K562 (cell line): Measurements from ENCODE around the gene SMIM8. TPM values are rescaled to one million over a fixed set of nuclear protein-coding genes. Genes with fewer than 3 reads are reported as not detected.

Source experiments
- ATAC-seq: fragments of 200-7000 bp; cut with Tn5 transposase; 3 replicates; pipeline ENCODE4 v1.9.1; 2020; ENCODE audit warnings: moderate library complexity
- BruUV-seq: library from RNA; stranded (reverse); fragments of 400-500 nt; replicated peaks from 2 replicates; lab custom pipeline; 2021; lab: Mats Ljungman, UMichigan
- CTCF ChIA-PET: fragments of 300-600 bp; formaldehyde crosslinking; extraction: SDS; loops from one replicate; lab custom pipeline; 2021; ENCODE audit warnings: low intra/inter-chr PET ratio; lab: Yijun Ruan, JAX
- POLR2A ChIA-PET: fragments of 300-600, 350-650 bp; sonication (Branson Sonifier 250); formaldehyde crosslinking; extraction: SDS; loops from one replicate; lab custom pipeline; 2021; ENCODE audit warnings: antibody characterized with exemption, inconsistent platforms; lab: Yijun Ruan, JAX
- DNase-seq, 4 experiments: peaks; one replicate each; pipeline versions ENCODE4 v3.0.0 to v3.0.0-alpha.2; 2011 to 2018; ENCODE audit warnings: low spot score in 3 of 4, mixed read lengths in 3 of 4; ENCODE audit errors: extremely low read depth in 1 of 4
- FAIRE-seq: peaks from 2 replicates; lab custom pipeline; 2011; peaks lifted over from hg19 to GRCh38; lab: Jason Lieb, UNC
- H2AFZ ChIP-seq: 2 replicates; pipeline ENCODE4 v1.6.0; 2011; ENCODE audit warnings: low read depth, low read length, control low read depth, inconsistent platforms
- H3K27ac ChIP-seq: fragments of 200-600 bp; 3 replicates; pipeline ENCODE4 v1.8.0; 2011; ENCODE audit warnings: low read depth, mild to moderate bottlenecking, control low read depth, inconsistent platforms, low read length, moderate library complexity, mixed read lengths; ENCODE audit errors: extremely low read depth
- H3K27me3 ChIP-seq, 2 experiments: fragments of 300-600 bp in 1 of 2; 2 replicates in 1 of 2; 3 replicates in 1 of 2; pipeline versions ENCODE4 v1.6.0 to v1.8.0; 2011; ENCODE audit warnings: inconsistent platforms in 2 of 2, low read length in 2 of 2, mild to moderate bottlenecking in 1 of 2, mixed read lengths in 1 of 2, moderate library complexity in 1 of 2; ENCODE audit not compliant: control insufficient read depth in 2 of 2, insufficient read depth in 2 of 2
- H3K36me3 ChIP-seq: fragments of 300-600 bp; 3 replicates; pipeline ENCODE4 v1.8.0; 2011; ENCODE audit warnings: mild to moderate bottlenecking, low read length, inconsistent platforms; ENCODE audit not compliant: control insufficient read depth, insufficient read depth
- H3K4me1 ChIP-seq, 2 experiments: fragments of 200-600 bp in 1 of 2; replicated peaks in 1 of 2; 2 replicates in 1 of 2; 3 replicates in 1 of 2; pipeline versions ENCODE4 v1.5.1 to v1.8.0; 2011; ENCODE audit warnings: inconsistent platforms in 2 of 2, low read length in 2 of 2, mild to moderate bottlenecking in 1 of 2, mixed read lengths in 1 of 2, moderate library complexity in 1 of 2; ENCODE audit not compliant: control insufficient read depth in 2 of 2, insufficient read depth in 2 of 2
- H3K4me2 ChIP-seq: 2 replicates; pipeline ENCODE4 v1.6.1; 2011; ENCODE audit warnings: low read length, control low read depth, inconsistent platforms, mixed read lengths; ENCODE audit not compliant: insufficient read depth
- H3K4me3 ChIP-seq: fragments of 200-600 bp; sonication (generic), shearing (Covaris generic); 2 replicates; pipeline ENCODE4 v1.5.1; 2016; ENCODE audit warnings: control low read depth, inconsistent platforms
- H3K79me2 ChIP-seq: fragments of 200-600 bp; 3 replicates; pipeline ENCODE4 v1.8.0; 2011; ENCODE audit warnings: low read length, inconsistent platforms; ENCODE audit not compliant: control insufficient read depth, insufficient read depth
- H3K9ac ChIP-seq, 2 experiments: 2 replicates each; pipeline versions ENCODE4 v1.6.0 to v1.6.1; 2011; ENCODE audit warnings: low read depth in 2 of 2, low read length in 2 of 2, control low read depth in 1 of 2, inconsistent platforms in 1 of 2, mild to moderate bottlenecking in 1 of 2, mixed read lengths in 1 of 2; ENCODE audit not compliant: insufficient read depth in 1 of 2
- H3K9me1 ChIP-seq: one replicate; pipeline ENCODE4 v1.6.0; 2011; ENCODE audit warnings: inconsistent platforms, mild to moderate bottlenecking, low read length, moderate library complexity; ENCODE audit not compliant: control insufficient read depth, insufficient read depth
- H3K9me3 ChIP-seq: replicated peaks from 2 replicates; pipeline ENCODE4 v1.5.1; 2011; ENCODE audit warnings: low read depth, low read length, inconsistent platforms; ENCODE audit not compliant: control insufficient read depth, insufficient read depth
- H4K20me1 ChIP-seq: replicated peaks from 2 replicates; pipeline ENCODE4 v1.6.1; 2011; ENCODE audit warnings: low read length, inconsistent platforms, mixed read lengths; ENCODE audit not compliant: control insufficient read depth, insufficient read depth
- CXXC5 ChIP-seq: fragments of 250-450 bp; sonication (Bioruptor Pico); IDR thresholded peaks from 2 replicates; pipeline ENCODE4 v1.8.0; 2022; ENCODE audit warnings: inconsistent platforms, mild to moderate bottlenecking, moderate library complexity
- FOXO4 ChIP-seq: fragments of 450-650 bp; formaldehyde crosslinking; IDR thresholded peaks from 2 replicates; pipeline ENCODE4 v1.4.0; 2020; ENCODE audit warnings: mild to moderate bottlenecking, moderate library complexity
- HDAC1 ChIP-seq, 2 experiments: fragments of 450-650 bp; IDR thresholded peaks; 2 replicates each; pipeline ENCODE4 v1.6.1; 2016 to 2017; ENCODE audit warnings: inconsistent platforms in 1 of 2, mild to moderate bottlenecking in 1 of 2, moderate library complexity in 1 of 2
- HLTF ChIP-seq: fragments of 450-650 bp; IDR thresholded peaks from 2 replicates; pipeline ENCODE4 v1.6.1; 2016
- NUFIP1 ChIP-seq: fragments of 450-650 bp; IDR thresholded peaks from 2 replicates; pipeline ENCODE4 v1.6.1; 2018; ENCODE audit not compliant: partially characterized antibody
- TEAD1 ChIP-seq, 2 experiments: fragments of 450-650 bp in 1 of 2; sonication (generic) in 1 of 2; formaldehyde crosslinking; IDR thresholded peaks; 2 replicates each; pipeline versions ENCODE4 v1.4.0 to v1.8.0; 2020 to 2022; ENCODE audit warnings: mild to moderate bottlenecking in 2 of 2, missing genetic modification reagents in 1 of 2
- ZHX1 ChIP-seq: fragments of 150-350 bp; conservative IDR thresholded peaks from 2 replicates; pipeline ENCODE4 v1.6.1; 2014; ENCODE audit warnings: low read length
- WGBS: fragments of 100-300 bp; shearing (Covaris generic); methylation state at CpG from one replicate; pipeline ENCODE4 v1.1.6; 2016; ENCODE audit warnings: low coverage, mixed read lengths; ENCODE audit not compliant: insufficient coverage; ENCODE audit errors: missing lambda C conversion rate; 5-methylcytosine and 5-hydroxymethylcytosine counted together
- in situ Hi-C: fragments of 300-500 bp; cut with MboI; formaldehyde crosslinking; loops from 4 replicates; pipeline ENCODE4 v1.15.0; 2018; ENCODE audit warnings: inconsistent platforms, mixed read lengths
- intact Hi-C: fragments of 100-400 bp; cut with micrococcal nuclease; formaldehyde crosslinking; loops from 2 replicates; pipeline ENCODE4 v1.14.2; 2022
- polyA plus RNA-seq, 8 experiments: library from polyadenylated mRNA; depleted of rRNA in 4 of 8; stranded (reverse) in 5 of 8; unstranded in 3 of 8; fragments of >200 nt; fragmentation: Nextera tagmentation in 2 of 8; fragmentation: Illumina TruSeq in 1 of 8; extraction: Ambion mirVana in 2 of 8; extraction: Trizol in 1 of 8; gene quantifications; 2 replicates each; pipeline versions ENCODE4 v1.2.1 to v1.2.3, GENCODE V29; 2011 to 2014; ENCODE audit warnings: inconsistent platforms in 1 of 8, missing spikeins in 1 of 8
- total RNA-seq, 7 experiments: library from RNA; depleted of rRNA in 6 of 7; stranded (reverse); fragments of >200 nt in 6 of 7; fragmentation: Illumina TruSeq in 2 of 7; extraction: Trizol in 2 of 7; gene quantifications; 2 replicates each; pipeline versions ENCODE4 v1.2.1 to v1.2.3, GENCODE V29; 2011 to 2021; ENCODE audit warnings: low replicate concordance in 1 of 7
- TF ChIP-seq, protein P1 (sequence below): fragments of 250-450 bp; sonication (Bioruptor Pico); IDR thresholded peaks from 2 replicates; pipeline ENCODE4 v1.4.0; 2020; ENCODE audit warnings: borderline replicate concordance
- TF ChIP-seq, protein P2 (sequence below): fragments of 250-450 bp; sonication (Bioruptor Pico); IDR thresholded peaks from 2 replicates; pipeline ENCODE4 v1.5.0; 2021; ENCODE audit warnings: mild to moderate bottlenecking, borderline replicate concordance
- TF ChIP-seq, protein P3 (sequence below): fragments of 450-650 bp; IDR thresholded peaks from one replicate; pipeline ENCODE4 v1.6.1; 2018; ENCODE audit warnings: mild to moderate bottlenecking, moderate library complexity; ENCODE audit not compliant: partially characterized antibody

Gene SMIM8
- total and polyA plus RNA-seq, 9 of the 15 experiments (the other 6 are each of a cell fraction or from before 2014, with no cell fraction given) = 8.3 to 53.7 (median 15.1) TPM

GRCh38 chr6:87291883-87292282 is 30.5 kb upstream of the SMIM8 start (continued):
- TF ChIP-seq FOXO4 (CRISPR knock-in tag) (no peak), HLTF (no peak)
- TF ChIP-seq, protein P1, sequence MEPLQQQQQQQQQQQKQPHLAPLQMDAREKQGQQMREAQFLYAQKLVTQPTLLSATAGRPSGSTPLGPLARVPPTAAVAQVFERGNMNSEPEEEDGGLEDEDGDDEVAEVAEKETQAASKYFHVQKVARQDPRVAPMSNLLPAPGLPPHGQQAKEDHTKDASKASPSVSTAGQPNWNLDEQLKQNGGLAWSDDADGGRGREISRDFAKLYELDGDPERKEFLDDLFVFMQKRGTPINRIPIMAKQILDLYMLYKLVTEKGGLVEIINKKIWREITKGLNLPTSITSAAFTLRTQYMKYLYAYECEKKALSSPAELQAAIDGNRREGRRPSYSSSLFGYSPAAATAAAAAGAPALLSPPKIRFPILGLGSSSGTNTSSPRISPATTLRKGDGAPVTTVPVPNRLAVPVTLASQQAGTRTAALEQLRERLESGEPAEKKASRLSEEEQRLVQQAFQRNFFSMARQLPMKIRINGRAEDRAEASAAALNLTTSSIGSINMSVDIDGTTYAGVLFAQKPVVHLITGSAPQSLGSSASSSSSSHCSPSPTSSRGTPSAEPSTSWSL = no peak

DNA sequence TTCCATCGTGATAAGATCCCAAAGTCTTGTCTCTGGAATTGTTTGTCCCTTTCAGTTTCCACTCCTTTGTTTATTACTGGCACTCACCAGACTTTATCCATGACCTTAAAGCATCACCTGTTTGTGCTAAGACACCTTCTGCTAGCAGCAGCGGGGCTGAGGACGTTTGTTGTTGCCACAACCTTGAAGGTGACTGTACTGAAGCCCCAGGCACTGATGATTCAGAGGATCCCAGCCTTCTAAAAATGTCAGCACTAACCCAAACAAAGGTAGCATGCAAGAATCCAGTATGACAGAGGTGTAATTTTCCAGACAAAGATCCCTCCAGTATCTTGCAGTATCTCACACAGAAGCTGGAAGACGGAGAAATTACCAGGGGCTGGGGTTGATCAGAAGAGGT is 28.9 kb upstream of the SMIM8 start:
- no peaks in the 10 kb centered on the region for H3K79me2 ChIP-seq
- no peak overlapping the region for H3K27ac ChIP-seq
- intact Hi-C loops = no loop called here
- H3K9me3 ChIP-seq = no peaks in the 10 kb centered on the region
- in situ Hi-C loops = no loop called here
- no peak overlapping the region for H3K4me2 ChIP-seq
- no peaks in the 10 kb centered on the region for H3K4me1 ChIP-seq
- FAIRE-seq = no peak
- no TSS peak for BruUV-seq
- peaks cover 3 to 6% of the 10 kb centered on the region in 2 experiments; a peak in 4 of 5 replicates for H3K27me3 ChIP-seq
- H4K20me1 ChIP-seq = no peaks in the 10 kb centered on the region
- no peak overlapping the region for H3K4me3 ChIP-seq
- no peak overlapping the region for H3K9ac ChIP-seq
- no peak for TF ChIP-seq TEAD1 (CRISPR knock-in tag; IDR thresholded peaks at IDR 0.05)
- TF ChIP-seq, protein P2, sequence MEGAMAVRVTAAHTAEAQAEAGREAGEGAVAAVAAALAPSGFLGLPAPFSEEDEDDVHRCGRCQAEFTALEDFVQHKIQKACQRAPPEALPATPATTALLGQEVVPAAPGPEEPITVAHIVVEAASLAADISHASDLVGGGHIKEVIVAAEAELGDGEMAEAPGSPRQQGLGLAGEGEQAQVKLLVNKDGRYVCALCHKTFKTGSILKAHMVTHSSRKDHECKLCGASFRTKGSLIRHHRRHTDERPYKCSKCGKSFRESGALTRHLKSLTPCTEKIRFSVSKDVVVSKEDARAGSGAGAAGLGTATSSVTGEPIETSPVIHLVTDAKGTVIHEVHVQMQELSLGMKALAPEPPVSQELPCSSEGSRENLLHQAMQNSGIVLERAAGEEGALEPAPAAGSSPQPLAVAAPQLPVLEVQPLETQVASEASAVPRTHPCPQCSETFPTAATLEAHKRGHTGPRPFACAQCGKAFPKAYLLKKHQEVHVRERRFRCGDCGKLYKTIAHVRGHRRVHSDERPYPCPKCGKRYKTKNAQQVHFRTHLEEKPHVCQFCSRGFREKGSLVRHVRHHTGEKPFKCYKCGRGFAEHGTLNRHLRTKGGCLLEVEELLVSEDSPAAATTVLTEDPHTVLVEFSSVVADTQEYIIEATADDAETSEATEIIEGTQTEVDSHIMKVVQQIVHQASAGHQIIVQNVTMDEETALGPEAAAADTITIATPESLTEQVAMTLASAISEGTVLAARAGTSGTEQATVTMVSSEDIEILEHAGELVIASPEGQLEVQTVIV (CRISPR knock-in tag) = no peak
- TF ChIP-seq CXXC5 (CRISPR knock-in tag) = no peak
- no peak for TF ChIP-seq NUFIP1
- TF ChIP-seq, protein P3, sequence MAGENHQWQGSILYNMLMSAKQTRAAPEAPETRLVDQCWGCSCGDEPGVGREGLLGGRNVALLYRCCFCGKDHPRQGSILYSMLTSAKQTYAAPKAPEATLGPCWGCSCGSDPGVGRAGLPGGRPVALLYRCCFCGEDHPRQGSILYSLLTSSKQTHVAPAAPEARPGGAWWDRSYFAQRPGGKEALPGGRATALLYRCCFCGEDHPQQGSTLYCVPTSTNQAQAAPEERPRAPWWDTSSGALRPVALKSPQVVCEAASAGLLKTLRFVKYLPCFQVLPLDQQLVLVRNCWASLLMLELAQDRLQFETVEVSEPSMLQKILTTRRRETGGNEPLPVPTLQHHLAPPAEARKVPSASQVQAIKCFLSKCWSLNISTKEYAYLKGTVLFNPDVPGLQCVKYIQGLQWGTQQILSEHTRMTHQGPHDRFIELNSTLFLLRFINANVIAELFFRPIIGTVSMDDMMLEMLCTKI = no peak
- no peak for TF ChIP-seq HDAC1 (IDR thresholded peaks at IDR 0.05)
- TF ChIP-seq ZHX1 = no peak
- TF ChIP-seq, all 486 proteins: peak for 0
- WGBS = 0% methylated on average over 4 of the region's 4 CpGs
- Histone ChIP-seq H3K9me1 (no peaks in the 10 kb centered on the region), H2AFZ (no peak overlapping the region), H3K36me3 (no peaks in the 10 kb centered on the region)
- ChIA-PET POLR2A (no interaction called here), CTCF (no interaction called here)
- ATAC-seq (no peak), DNase-seq (no peak)
